RWPE2 (cell line): ENCODE data around the gene VTI1A.
A peak's percentile ranks its signal among the peaks of the same experiment; 100 is the strongest.

Experiments
- ATAC-seq: fragments of 200-7000 bp; cut with Tn5 transposase; 3 replicates; pipeline ENCODE4 v1.9.1; 2021; ENCODE audit warnings: low read depth
- DNase-seq: peaks from one replicate; pipeline ENCODE4 v3.0.0-alpha.2; 2020; ENCODE audit warnings: low spot score
- H3K27ac ChIP-seq: fragments of 450-650 bp; 2 replicates; pipeline ENCODE4 v1.5.1; 2017; ENCODE audit warnings: mild to moderate bottlenecking; ENCODE audit not compliant: poor library complexity, severe bottlenecking
- H3K27me3 ChIP-seq: fragments of 250-450 bp; sonication (Bioruptor Pico); 2 replicates; pipeline ENCODE4 v1.5.1; 2021; ENCODE audit warnings: mild to moderate bottlenecking, moderate library complexity; ENCODE audit not compliant: insufficient read depth, poor library complexity, severe bottlenecking
- H3K36me3 ChIP-seq: fragments of 250-450 bp; sonication (Bioruptor Pico); 2 replicates; pipeline ENCODE4 v1.5.1; 2020; ENCODE audit warnings: low read depth, mild to moderate bottlenecking, moderate library complexity
- H3K4me1 ChIP-seq: fragments of 250-450 bp; sonication (Bioruptor Pico); 2 replicates; pipeline ENCODE4 v1.5.1; 2021; ENCODE audit warnings: mild to moderate bottlenecking, moderate library complexity; ENCODE audit not compliant: insufficient read depth, poor library complexity, severe bottlenecking
- H3K4me3 ChIP-seq: fragments of 250-450 bp; sonication (Bioruptor Pico); 2 replicates; pipeline ENCODE4 v1.5.1; 2021; ENCODE audit warnings: mild to moderate bottlenecking, moderate library complexity; ENCODE audit not compliant: severe bottlenecking
- H3K9me3 ChIP-seq: fragments of 250-450 bp; sonication (Bioruptor Pico); 2 replicates; pipeline ENCODE4 v1.5.1; 2021; ENCODE audit warnings: mild to moderate bottlenecking, moderate library complexity; ENCODE audit not compliant: severe bottlenecking
- CTCF ChIP-seq: fragments of 450-650 bp; IDR thresholded peaks from one replicate; pipeline ENCODE4 v1.5.1; 2017; ENCODE audit warnings: mild to moderate bottlenecking, moderate library complexity; ENCODE audit not compliant: poor library complexity, severe bottlenecking

Gene VTI1A

GRCh38 chr10:112471878-112472487, 25.0 kb downstream of the VTI1A start:
- TF ChIP-seq CTCF, result peak; percentile 93
- ATAC-seq (peak; percentile 52; the same call in 2 of the 3 replicates), DNase-seq (no peak)
- peaks cover 19% of the 10 kb centered on the region for H3K36me3 ChIP-seq
- H3K4me3 ChIP-seq, result no peak overlapping the region
- no peaks in the 10 kb centered on the region for H3K4me1 ChIP-seq
- no peaks in the 10 kb centered on the region for H3K27me3 ChIP-seq
- no peak overlapping the region for H3K27ac ChIP-seq
- no peaks in the 10 kb centered on the region for H3K9me3 ChIP-seq

GRCh38 chr10:112475575-112476218, 28.7 kb downstream of the VTI1A start:
- no peak overlapping the region for H3K4me3 ChIP-seq
- TF ChIP-seq CTCF, result peak; percentile 76
- no peak overlapping the region for H3K27ac ChIP-seq
- H3K36me3 ChIP-seq, result 0 out of 2 replicates have a peak, but pooled peaks cover 5% of the 10 kb centered on the region
- ATAC-seq, result no peak
- DNase-seq, result no peak
- H3K4me1 ChIP-seq, result no peaks in the 10 kb centered on the region
- H3K9me3 ChIP-seq, result no peaks in the 10 kb centered on the region
- H3K27me3 ChIP-seq, result no peaks in the 10 kb centered on the region

- Histone ChIP-seq H3K9me3 (no peaks in the 10 kb centered on the region), H3K27me3 (no peaks in the 10 kb centered on the region), H3K27ac (no peak overlapping the region), H3K4me1 (no peaks in the 10 kb centered on the region), H3K4me3 (no peak overlapping the region), H3K36me3 (no peaks in the 10 kb centered on the region)
- ATAC-seq (no peak), DNase-seq (no peak)
- no peak for TF ChIP-seq CTCF
These were observed 34.6 kb downstream of the VTI1A start for GRCh38 chr10:112481602-112482001.

GRCh38 chr10:112484399-112484798, 37.4 kb downstream of the VTI1A start:
- DNase-seq, result no peak
- no peak for TF ChIP-seq CTCF
- no peak overlapping the region for H3K4me3 ChIP-seq
- H3K27ac ChIP-seq, result no peak overlapping the region
- no peaks in the 10 kb centered on the region for H3K4me1 ChIP-seq
- H3K9me3 ChIP-seq, result no peaks in the 10 kb centered on the region
- ATAC-seq, result no peak
- no peaks in the 10 kb centered on the region for H3K27me3 ChIP-seq
- H3K36me3 ChIP-seq, result no peaks in the 10 kb centered on the region

- Histone ChIP-seq H3K4me1 (no peaks in the 10 kb centered on the region), H3K27ac (no peak overlapping the region), H3K27me3 (no peaks in the 10 kb centered on the region), H3K4me3 (no peak overlapping the region), H3K36me3 (no peaks in the 10 kb centered on the region), H3K9me3 (no peaks in the 10 kb centered on the region)
- ATAC-seq, result no peak
- TF ChIP-seq CTCF, result no peak
- DNase-seq, result no peak
These were observed 40.9 kb downstream of the VTI1A start for GRCh38 chr10:112487964-112488363.
